Measurements from ENCODE around the gene SCD5.
"Not testable (repeated sequence)": the region's sequence is repeated elsewhere in the genome, so short reads cannot be mapped to it uniquely, and the experiment has no call there.

The SCD5 gene

DNA sequence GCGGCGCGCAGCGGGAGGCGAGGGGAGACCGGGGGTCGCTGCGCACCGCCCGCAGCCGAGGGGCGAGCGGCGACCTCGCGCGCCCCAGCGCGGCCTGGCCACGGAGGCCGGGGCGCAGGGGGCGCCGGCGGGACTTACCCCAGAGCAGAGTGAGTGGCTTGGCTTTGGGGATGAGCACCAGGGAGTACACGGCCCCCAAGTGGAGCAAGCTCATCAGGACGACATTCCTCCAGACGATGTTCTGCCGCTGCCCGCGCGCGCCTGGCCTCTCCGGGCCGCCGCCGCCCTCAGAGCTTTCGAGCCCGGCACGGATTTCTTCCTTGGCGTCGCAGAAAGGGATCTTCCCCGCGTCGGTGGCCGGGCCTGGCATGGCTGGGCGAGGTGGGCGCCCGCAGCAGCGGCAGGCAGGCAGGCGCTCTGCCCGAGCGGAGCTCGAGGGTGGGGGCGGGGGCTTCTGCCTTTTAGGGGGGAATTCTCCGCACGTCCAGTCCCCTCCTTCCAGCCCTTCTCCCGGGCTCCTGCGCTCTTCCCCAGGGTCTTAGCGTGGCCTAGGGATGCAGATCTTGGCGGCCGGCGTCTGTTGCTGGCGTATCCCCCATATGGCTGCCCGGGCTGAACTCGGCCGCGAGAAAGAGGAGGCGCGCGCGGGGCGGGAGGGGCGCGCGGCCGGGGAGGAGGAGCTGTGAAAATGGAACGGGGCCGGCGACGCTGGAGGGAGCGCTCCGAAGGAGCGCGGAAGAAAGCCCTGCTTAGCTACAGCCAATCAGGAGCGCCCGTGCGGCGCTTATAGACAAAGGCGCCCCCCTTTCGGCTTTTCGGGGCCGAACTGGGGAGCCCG is at the start of gene SCD5:
Gene SCD5 (minus strand): TSS at position 629 of the 838 bp plus-strand sequence. CDS start 259 bp downstream, at position 370.
- peak; percentile 34 to 38 (median 36) for DNase-seq (ENCODE audit: low read depth in 2 of 3, low spot score in 2 of 3)

DNA sequence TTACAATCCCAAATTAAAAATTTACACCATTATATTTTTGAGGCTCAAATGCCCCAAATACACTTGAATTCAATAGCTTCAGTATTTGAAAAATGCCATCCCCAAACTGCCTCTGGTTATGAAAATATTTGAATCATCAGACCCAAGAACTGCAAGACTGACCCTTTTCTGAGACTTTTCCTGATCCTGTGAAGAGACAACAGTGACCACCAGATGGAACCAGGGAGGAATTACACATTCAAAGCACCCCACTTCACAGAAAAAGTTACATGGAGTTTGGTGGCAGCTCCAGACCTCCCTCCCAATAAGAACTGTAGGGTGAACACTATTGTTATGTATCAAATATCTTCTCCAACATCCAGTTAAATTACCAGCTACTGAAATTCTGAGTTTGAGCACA is 44.0 kb upstream of the SCD5 start:
- no peak for DNase-seq (ENCODE audit: low read depth in 2 of 3, low spot score in 2 of 3)

DNA sequence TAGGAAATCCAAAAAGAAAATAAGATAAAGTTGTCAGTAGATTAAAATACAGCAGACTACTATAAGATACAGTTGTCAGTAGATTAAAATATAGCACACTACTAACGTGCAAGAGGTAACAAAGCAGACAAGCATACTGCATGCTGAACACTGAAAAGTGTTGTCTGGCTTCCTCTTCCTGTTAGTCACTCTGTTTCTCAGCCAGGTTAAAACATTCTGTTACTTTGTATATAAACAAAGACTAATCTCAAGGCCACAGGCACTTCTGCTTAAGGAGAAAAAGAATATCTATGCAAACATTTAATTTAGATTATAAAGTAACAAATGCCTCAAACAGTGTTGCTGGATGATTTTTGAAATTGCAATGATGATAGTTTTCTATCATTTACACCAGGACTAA is 41.0 kb upstream of the SCD5 start:
- DNase-seq (ENCODE audit: low read depth in 2 of 3, low spot score in 2 of 3) = no peak

DNA sequence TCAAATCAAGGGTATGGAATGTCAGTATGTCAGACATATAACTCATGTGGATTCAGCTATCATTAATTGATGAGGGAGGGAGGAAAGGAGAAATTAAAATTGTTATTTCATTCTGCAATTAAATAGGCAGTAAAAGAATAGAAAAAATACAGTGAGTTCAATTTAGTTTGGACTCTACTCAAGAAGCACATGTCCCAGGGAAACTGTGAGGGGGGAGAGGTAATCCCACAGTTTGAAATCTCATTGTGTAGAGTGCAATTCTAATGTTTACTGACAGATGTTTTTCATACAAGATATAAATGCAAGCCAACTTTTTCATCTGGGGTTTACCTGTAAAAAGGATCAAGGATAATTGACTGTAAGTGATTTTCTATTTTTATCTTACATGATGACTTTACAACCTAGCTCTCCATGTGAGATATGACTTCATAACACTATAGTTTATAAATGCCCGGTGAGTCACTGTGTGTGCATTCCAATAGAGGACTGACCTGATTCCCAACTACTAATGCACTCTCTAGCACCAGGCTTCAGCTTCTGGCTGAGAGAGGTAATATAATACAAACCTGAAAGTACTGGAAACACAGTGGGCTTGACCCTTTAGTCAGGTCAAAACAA is 35.2 kb upstream of the SCD5 start:
- DNase-seq (ENCODE audit: low read depth in 2 of 3, low spot score in 2 of 3) = no peak

DNA sequence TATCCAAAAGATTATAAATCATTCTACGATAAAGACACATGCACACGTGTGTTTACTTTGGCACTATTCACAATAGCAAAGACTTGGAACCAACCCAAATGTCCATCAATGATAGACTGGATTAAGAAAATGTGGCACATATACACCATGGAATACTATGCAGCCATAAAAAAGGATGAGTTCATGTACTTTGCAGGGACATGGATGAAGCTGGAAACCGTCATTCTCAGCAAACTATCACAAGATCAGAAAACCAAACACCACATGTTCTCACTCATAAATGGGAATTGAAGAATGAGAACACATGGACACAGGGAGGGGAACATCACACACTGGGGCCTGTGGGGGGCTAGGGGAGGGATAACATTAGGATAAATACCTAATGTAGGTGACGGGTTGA is 34.5 kb upstream of the SCD5 start:
- not testable (repeated sequence) for DNase-seq (ENCODE audit: low read depth in 2 of 3, low spot score in 2 of 3)

DNA sequence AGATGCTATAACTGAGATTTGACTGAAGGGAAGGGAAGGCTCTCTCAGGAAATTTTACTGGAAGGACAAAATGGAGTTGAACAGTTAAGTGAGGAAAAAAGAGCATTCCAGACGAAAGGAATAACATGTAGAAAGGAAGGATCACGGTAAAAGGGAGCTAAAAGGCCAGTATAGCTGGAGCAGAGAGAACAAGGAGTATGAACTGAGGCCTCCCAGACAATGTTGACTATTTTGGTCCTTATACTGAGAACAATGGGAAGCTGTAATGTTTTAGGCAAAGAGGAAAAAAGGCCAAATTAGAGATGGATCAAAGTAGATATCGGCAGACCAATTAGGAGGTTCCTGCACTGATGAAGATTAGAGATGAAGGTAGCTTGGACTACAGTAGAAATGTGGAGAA is 26.8 kb upstream of the SCD5 start:
- no peak for DNase-seq (ENCODE audit: low read depth in 2 of 3, low spot score in 2 of 3)

DNA sequence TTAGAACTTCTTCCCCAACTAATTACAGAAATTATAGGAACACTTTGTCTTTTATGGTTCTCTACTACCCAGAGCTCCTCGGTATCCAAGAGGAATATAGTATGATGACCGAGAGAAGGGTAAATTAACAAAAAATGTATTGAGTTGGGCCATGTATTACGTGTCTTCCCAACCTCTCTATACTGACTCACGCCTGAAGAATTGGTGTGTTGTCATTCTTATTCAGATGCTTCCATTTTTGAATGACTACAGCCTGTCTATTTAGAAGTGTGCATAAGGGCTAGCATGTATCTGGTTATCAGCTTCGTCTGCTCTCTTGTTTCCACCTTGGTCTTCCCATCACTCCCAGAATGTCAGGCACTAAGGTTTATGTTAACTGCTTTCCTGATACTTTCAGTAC is 24.5 kb upstream of the SCD5 start:
- DNase-seq (ENCODE audit: low read depth in 2 of 3, low spot score in 2 of 3) = no peak

DNA sequence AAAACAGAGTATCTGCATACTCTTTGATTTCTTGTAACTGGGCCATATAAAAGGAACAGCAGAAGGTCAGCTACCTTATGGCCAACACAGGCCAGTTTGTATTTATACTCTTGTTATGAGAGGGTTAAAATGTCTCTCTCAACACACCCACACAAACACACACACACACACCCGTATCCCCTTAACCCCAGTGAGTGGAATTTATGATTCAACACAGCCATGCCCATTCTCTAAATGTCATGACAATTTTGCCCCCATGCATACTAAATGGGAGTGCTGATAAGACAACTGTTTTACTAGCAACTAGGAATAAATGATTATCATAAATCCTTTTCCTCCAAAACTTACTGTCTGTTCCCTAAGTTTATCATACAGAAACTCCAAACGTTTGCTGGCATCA is 22.1 kb upstream of the SCD5 start:
- no peak for DNase-seq (ENCODE audit: low read depth in 2 of 3, low spot score in 2 of 3)

DNA sequence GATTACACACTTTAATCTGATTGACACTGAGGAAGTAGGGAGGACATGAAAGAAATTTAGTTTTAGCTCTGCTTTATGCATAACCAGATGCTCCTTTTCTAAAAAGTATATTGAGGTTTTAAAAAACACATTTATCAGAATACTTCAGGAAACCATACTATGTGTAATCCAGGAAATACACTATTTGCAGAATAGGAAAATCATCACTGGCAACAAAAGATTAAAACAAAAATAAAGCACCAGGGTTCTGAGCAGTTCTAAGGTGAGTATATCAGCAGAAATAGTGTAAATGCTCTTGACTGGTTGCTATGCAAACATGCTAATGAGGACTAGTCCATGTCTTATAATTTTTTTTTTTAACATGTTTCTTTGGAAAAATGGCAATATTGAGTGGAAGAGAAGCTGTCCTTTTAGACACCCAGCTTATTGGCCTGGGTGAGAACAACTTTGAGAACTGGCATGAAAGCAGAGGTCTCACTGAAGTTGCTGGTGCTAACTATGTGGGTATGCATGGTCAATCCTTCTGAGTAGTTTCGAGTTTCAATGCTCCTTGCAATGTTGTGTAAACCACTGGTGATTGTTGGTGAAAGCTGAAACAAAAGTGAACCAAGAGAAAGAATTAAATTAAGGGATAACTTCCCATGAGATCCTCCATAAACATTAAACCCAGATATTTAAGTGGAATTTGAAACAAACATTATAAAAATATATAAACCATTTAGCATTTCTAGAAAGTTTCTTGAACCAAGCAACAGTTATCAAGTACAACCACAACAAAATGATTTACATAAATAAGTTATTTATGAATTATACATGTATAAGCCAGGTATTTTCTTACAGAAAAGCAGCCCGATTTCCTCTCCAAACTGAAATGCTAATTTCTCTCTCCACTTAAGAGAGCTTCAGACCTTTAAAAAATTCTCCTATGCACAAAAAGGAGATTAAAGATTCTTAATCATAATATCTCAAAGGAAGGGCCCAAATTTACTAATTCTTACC is 20.4 kb upstream of the SCD5 start:
- DNase-seq (ENCODE audit: low read depth in 2 of 3, low spot score in 2 of 3) = no peak

DNA sequence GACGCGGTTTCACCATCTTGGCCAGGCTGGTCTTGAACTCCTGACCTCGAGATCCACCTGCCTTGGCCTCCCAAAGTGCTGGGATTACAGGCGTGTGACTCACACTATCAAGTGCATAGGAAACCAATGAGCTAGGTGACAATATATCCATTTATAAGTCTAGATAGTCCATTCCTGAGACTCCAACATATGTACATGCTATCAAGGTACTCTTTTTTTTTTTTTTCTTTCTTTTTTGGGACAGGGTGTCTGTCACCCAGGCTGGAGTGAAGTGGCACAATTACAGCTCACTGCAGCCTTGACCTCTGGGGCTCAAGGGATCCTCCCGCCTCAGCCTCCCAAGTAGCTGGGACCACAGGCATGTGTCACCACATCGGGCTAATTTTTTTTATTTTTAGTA is 18.3 kb upstream of the SCD5 start:
- DNase-seq (ENCODE audit: low read depth in 2 of 3, low spot score in 2 of 3) = not testable (repeated sequence)

DNA sequence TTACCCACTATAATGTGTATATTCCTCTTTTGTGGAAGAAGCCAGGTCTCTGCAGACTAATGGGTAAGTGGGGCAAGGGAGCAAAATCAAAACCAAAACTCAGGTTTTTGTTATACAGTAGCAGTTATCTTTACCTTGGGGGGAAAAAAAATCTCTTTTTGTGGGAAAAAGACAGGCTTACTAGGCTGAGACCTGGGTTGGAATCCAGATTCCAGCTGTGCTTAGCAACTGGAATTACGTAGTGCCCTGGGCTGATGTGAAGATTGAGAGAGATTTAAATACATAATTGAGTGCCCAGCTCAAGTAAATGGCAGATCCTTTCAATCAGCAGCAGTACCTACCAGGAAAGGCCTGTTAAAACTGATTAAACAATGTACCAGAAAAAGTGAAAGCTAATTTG is 15.4 kb upstream of the SCD5 start:
- no peak for DNase-seq (ENCODE audit: low read depth in 2 of 3, low spot score in 2 of 3)

DNA sequence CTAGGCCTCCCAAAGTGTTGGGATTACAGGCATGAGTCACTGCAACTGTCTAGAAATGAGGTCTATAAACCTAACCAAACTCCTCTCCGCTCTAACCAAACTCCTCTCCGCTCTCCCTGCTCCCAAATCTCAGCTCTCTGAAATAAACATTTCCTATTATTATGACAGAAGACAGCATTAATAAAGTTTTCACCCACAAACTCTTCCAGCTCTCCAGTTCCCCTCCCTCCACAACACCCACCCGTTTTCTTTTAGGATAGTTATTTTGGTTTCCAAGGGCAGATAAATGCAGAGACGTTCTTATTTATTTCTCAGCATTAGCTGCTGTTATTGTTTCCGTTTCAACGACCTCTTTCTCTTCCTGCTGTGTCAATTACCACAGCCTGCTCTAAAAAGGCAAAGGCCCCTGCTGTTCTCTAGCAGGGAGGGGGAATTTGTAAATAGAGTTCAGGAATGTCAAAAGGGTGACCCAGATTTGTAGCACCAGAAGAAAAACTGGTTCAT is 13.3 kb upstream of the SCD5 start:
- no peak for DNase-seq (ENCODE audit: low read depth in 2 of 3, low spot score in 2 of 3)

DNA sequence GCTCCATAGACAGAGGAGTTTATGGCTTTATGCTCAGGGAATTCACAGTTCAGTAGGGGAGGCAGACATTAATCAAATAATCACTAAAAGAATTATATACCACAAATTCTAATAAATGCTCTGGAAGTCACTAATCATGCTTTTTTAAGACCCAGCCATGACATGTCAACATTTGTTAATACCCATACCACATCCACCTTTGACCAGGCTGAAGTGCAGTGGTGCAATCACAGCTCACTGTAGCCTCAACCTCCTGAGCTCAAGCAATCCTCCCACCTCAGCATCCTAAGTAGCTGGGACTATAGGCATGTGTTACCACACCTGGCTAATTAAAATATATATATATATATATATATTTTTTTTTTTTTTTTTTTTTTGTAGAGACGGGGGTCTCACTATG is 12.8 kb upstream of the SCD5 start:
- DNase-seq (ENCODE audit: low read depth in 2 of 3, low spot score in 2 of 3) = no peak

DNA sequence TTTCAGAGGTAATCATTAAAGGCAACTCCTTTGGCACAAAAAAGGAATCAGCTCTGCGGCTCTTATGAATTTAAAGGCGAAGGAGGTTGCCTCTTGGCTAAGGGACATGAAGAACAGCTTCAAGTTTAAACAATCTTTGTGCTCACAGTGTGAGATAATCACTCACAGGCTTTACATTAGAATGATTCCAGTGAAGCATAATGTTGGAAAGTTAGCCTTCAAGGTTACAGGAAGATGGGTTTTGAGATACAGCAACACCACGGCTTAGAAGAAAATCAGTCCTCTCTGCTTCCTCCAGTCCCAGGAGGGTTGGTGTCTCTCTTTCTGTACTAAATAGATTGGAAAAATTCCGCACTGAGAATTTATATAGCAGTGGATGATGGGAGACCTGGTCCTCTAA is 11.6 kb upstream of the SCD5 start:
- DNase-seq (ENCODE audit: low read depth in 2 of 3, low spot score in 2 of 3) = no peak

DNA sequence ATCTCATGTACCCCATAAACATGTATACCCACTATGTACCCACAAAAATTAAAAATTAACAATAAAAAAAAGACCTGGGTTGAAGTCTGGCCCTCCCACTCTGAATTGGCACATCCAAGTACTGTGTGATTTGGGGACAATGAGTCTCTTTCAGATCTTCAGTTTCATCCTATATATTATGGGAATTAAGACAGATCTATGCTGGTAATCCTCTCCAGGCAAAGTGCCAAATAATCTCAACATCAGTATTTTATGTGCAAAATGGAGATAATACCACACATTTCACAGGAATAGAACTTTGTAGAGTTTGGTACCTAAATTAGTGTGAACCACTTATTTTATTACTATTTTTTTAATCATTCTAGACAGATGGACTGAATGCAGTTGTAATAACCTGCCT is 11.0 kb upstream of the SCD5 start:
- DNase-seq (ENCODE audit: low read depth in 2 of 3, low spot score in 2 of 3) = no peak

DNA sequence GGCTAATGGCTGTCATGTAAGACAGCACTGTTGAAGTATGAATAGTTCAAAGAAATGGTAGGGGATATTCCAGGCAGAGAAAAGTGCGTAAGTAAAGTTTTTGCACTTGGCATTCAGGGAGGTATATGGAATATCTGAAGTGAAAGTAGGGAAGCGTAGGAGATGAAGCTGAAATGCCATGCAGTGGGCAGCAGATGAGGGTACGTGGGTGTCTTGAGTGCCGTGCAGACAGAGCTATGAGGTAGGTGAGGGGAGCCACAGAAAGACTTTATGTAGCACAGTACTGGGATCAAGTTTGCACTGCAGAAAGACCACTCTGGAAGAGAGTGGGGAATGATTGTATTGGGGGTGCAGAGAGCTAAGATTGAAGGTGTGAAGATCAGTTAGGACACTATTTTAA is 5.2 kb upstream of the SCD5 start:
- DNase-seq (ENCODE audit: low read depth in 2 of 3, low spot score in 2 of 3) = no peak

DNA sequence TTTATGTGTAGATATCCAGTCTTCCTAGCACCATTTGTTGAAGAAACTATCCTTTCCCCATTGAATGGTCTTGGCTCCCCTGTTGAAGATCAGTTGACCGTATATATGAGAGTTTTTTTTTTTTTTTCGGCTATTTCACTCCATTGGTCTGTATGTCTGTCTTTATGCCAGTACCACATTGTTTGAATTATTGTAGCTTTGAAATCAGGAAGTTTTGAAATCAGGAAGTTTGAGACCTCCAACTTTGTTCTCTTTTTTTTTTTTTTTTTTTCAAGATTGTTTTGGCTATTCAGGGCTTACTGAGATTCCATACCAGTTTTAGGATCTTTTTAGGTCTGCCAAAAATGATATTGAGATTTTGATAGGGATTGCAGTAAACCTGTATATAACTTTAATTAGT is 4.3 kb upstream of the SCD5 start:
- no peak for DNase-seq (ENCODE audit: low read depth in 2 of 3, low spot score in 2 of 3)

DNA sequence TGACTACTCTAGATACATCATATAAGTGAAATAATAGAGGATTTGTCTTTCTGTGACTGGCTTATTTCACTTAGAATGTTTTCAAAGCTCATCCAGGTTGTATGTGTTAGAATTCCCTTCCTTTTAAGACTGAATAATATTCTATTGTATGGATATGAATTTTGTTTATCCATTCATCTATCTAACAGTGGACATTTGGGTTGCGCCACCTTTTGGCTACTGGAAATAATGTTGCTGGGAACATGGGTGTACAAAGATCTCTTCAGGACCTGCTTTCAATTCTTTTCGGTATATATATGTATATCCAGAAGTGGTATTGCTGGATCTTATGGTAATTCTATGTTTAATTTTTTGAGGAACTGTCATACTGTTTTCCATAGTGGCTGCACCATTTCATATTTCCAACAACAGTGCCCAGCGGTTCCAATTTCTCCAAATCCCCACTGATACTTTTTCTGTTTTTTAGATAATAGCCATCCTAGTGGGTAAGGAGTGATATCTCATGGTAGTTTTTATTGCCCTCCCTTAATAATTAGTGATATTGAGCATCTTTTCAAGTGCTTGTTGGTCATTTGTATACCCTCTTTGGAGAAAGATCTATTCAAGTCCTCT is 3.4 kb upstream of the SCD5 start:
- no peak for DNase-seq (ENCODE audit: low read depth in 2 of 3, low spot score in 2 of 3)

DNA sequence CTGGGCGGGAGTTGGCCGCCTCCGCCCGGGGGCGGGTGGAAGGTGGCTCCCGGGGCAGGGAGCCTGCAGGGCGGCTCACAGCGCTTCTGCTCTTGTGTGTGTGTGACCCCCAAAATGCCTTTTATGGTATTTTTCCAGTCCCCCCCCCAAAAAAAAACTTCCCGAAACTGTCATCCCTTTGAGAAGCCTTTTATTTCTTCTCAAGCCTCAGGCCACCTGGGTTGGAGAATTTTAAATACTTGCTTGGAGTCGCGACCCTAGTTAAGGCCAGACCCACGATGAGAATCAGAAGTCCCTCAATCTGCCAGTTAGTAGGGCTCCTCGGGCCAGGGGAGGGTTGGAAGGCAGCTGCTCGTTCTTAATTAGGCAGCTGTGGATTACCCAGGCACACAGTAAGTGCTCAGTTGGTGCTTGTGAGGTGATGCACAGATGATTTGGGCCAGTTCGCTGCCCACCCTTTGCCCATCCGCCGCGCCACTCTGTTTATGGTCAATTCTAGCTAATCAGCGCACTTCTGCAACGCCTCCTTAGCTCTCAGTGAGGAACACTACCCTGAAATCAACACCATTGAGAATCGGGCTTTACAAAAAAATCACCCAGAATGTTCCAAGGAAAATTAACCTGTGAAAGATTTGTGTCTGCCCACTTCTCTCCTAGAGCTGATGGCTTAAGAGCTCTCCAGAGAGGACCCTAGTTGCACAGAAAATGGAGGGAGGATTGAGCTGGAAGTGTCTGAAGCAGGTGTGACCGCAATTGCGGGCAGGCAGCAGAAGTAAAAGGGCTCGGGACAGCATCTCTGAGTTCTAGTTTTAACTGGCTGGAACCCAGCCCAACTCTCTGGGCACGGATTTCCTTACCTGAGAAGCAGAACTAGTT is 648 bp upstream of the SCD5 start:
- no peak for DNase-seq (ENCODE audit: low read depth in 2 of 3, low spot score in 2 of 3)

All from activated CD8-positive, alpha-beta memory T cell treated with anti-CD3 and anti-CD28 coated beads for 48 hours (primary cell).